ENCODE results near the gene EHD4.

EHD4 gene

GRCh38 chr15:41921639-41922038 is 50.7 kb downstream of the EHD4 start:
- POLR2A ChIA-PET: no interaction called here
- H3K4me3 ChIP-seq (ENCODE audit: low read depth, low read length): no peak overlapping the region
- TF ChIP-seq CTCF (IDR thresholded peaks at IDR 0.05; ENCODE audit: insufficient read depth, low read length, missing control alignments): no peak

GRCh38 chr15:41921167-41921566 is 51.2 kb downstream of the EHD4 start:
- no peak for DNase-seq (ENCODE audit: low read depth, low spot score)
- ChIA-PET CTCF (interaction anchor here (0.7 to 1.3 kb wide), 2 partner anchors 8 to 16 kb away, joined by 3 read pairs; no protein-coding TSS in a partner anchor), POLR2A (no interaction called here)
- H3K4me3 ChIP-seq (ENCODE audit: low read depth, low read length): no peak overlapping the region
- TF ChIP-seq CTCF (IDR thresholded peaks at IDR 0.05; ENCODE audit: insufficient read depth, low read length, missing control alignments): no peak

More at GRCh38 chr15:41921639-41922038, 50.7 kb downstream of the EHD4 start:
- no peak for DNase-seq (ENCODE audit: low read depth, low spot score)
- CTCF ChIA-PET: interaction anchor here (1.3 to 1.4 kb wide), 2 partner anchors 17 to 110 kb away, joined by 3 to 4 read pairs; no protein-coding TSS in a partner anchor

- POLR2A ChIA-PET: no interaction called here
- CTCF ChIA-PET: interaction anchor here (1.0 to 1.3 kb wide), 2 partner anchors 15 to 44 kb away, joined by 3 read pairs; no protein-coding TSS in a partner anchor
- no peak for DNase-seq (ENCODE audit: low read depth, low spot score)
- no peak overlapping the region for H3K4me3 ChIP-seq (ENCODE audit: low read depth, low read length)
- TF ChIP-seq CTCF (IDR thresholded peaks at IDR 0.05; ENCODE audit: insufficient read depth, low read length, missing control alignments): no peak
Measured at GRCh38 chr15:41919954-41920538, 52.3 kb downstream of the EHD4 start.

- no peak for TF ChIP-seq CTCF (IDR thresholded peaks at IDR 0.05; ENCODE audit: insufficient read depth, low read length, missing control alignments)
- CTCF ChIA-PET: no interaction called here
- H3K4me3 ChIP-seq (ENCODE audit: low read depth, low read length): no peak overlapping the region
- POLR2A ChIA-PET: no interaction called here
- no peak for DNase-seq (ENCODE audit: low read depth, low spot score)
Measured at GRCh38 chr15:41919201-41919820, 53.0 kb downstream of the EHD4 start.

- ChIA-PET POLR2A (no interaction called here), CTCF (no interaction called here)
- H3K4me3 ChIP-seq (ENCODE audit: low read depth, low read length): no peak overlapping the region
- no peak for DNase-seq (ENCODE audit: low read depth, low spot score)
- no peak for TF ChIP-seq CTCF (IDR thresholded peaks at IDR 0.05; ENCODE audit: insufficient read depth, low read length, missing control alignments)
Measured at GRCh38 chr15:41918506-41919126, 53.7 kb downstream of the EHD4 start.

GRCh38 chr15:41917767-41918430 is 54.5 kb downstream of the EHD4 start:
- H3K4me3 ChIP-seq (ENCODE audit: low read depth, low read length): no peak overlapping the region
- ChIA-PET CTCF (interaction anchor here (6.0 kb wide), 1 partner anchor 14 kb away, joined by 91 read pairs; no protein-coding TSS in a partner anchor), POLR2A (no interaction called here)
- TF ChIP-seq CTCF (IDR thresholded peaks at IDR 0.05; ENCODE audit: insufficient read depth, low read length, missing control alignments): no peak
- DNase-seq (ENCODE audit: low read depth, low spot score): no peak
